Right lobe of liver (tissue), 6 donors: Measurements from ENCODE around the gene ITPR2. TPM values are rescaled to one million over a fixed set of nuclear protein-coding genes. Genes with fewer than 3 reads are reported as not detected.

Experiments
- ATAC-seq, 4 donors: fragments of 200-7000 bp; cut with Tn5 transposase; one replicate each; pipeline ENCODE4 v1.9.1; 2020; ENCODE audit warnings: mild to moderate bottlenecking in 4 of 4, moderate library complexity in 4 of 4
- DNase-seq, 3 donors: peaks; one replicate each; pipeline ENCODE4 v3.0.0-alpha.2; 2020
- H3K27ac ChIP-seq, 3 donors: fragments of 200-600 bp; one replicate each; pipeline ENCODE4 v1.8.0; 2022
- H3K27me3 ChIP-seq, 2 donors: fragments of 200-600 bp; one replicate each; pipeline ENCODE4 v1.8.0; 2022
- H3K36me3 ChIP-seq, 4 donors: fragments of 200-600 bp; sonication (generic) in 1 of 4; one replicate each; pipeline versions ENCODE4 v1.5.1 to v1.8.0; 2017 to 2022; ENCODE audit warnings: control low read depth in 1 of 4
- H3K4me1 ChIP-seq, 4 donors: fragments of 200-600 bp; sonication (generic) in 1 of 4; one replicate each; pipeline versions ENCODE4 v1.5.1 to v1.8.0; 2017 to 2022; ENCODE audit warnings: control low read depth in 1 of 4
- H3K4me3 ChIP-seq, 3 donors: fragments of 200-600 bp; one replicate each; pipeline ENCODE4 v1.8.0; 2022
- H3K9me3 ChIP-seq, 4 donors: fragments of 200-600 bp; sonication (generic) in 1 of 4; one replicate each; pipeline versions ENCODE4 v1.5.1 to v1.8.0; 2017 to 2022; ENCODE audit warnings: control low read depth in 1 of 4
- CTCF ChIP-seq, 4 donors: fragments of 200-600 bp in 3 of 4; fragments of 450-650 bp in 1 of 4; IDR thresholded peaks; one replicate each; pipeline versions ENCODE4 v1.5.1 to v1.8.0; 2016 to 2022; ENCODE audit warnings: antibody characterized with exemption in 4 of 4, mild to moderate bottlenecking in 2 of 4
- POLR2A ChIP-seq: fragments of 450-650 bp; IDR thresholded peaks from one replicate; pipeline ENCODE4 v1.6.1; 2017; ENCODE audit warnings: antibody characterized with exemption, mild to moderate bottlenecking
- WGBS: methylation state at CpG from one replicate; pipeline ENCODE4 v1.1.6; 2018; ENCODE audit warnings: low coverage, low lambda C conversion rate; ENCODE audit not compliant: insufficient coverage; ENCODE audit errors: missing lambda C conversion rate; 5-methylcytosine and 5-hydroxymethylcytosine counted together
- intact Hi-C, 2 donors: fragments of 100-400 bp; cut with DNase I; formaldehyde crosslinking; loops; one replicate each; pipeline versions ENCODE4 v1.11.2 to v1.14.1; 2022
- total RNA-seq, 6 experiments: library from RNA; depleted of rRNA in 2 of 6; stranded (reverse); fragments of >200 nt in 2 of 6; fragmentation: NEBNext Ultra II Directional in 3 of 6; extraction: Animal tissue kit (Norgen Biotek cat#: 25700) in 3 of 6; gene quantifications; one replicate each; pipeline versions ENCODE4 v1.1.0 to v1.2.4, GENCODE V29; 2016 to 2023
- donor health status: DM: no; HTN: yes; CAD: no.
- donor health status: DM: no; HTN: no; CAD: no.
- donor health status: DM: no; HTN: no; CAD: no.
- donor health status: DM: no; HTN: yes; CAD: no.
- donor health status: DM: no; HTN: yes; CAD: no.

Gene ITPR2
- total RNA-seq, 6 experiments from 2014 or later, result 39.3 to 114 (median 57.2) TPM

GRCh38 chr12:26702741-26703140 is 130.3 kb downstream of the ITPR2 start:
- H3K27me3 ChIP-seq, result no peaks in the 10 kb centered on the region
- no peak for DNase-seq
- no peaks in the 10 kb centered on the region for H3K9me3 ChIP-seq
- 88% methylated on average over 4 of the region's 4 CpGs for WGBS
- H3K36me3 ChIP-seq, result no peaks in the 10 kb centered on the region
- TF ChIP-seq CTCF (IDR thresholded peaks at IDR 0.05) (no peak), POLR2A (no peak)
- H3K4me1 ChIP-seq, result peaks cover 0 to 22% (median 4%) of the 10 kb centered on the region in 4 donors
- H3K27ac ChIP-seq, result no peak overlapping the region
- no peak overlapping the region for H3K4me3 ChIP-seq
- intact Hi-C loops, result no loop called here
- no peak for ATAC-seq

- intact Hi-C loops, result no loop called here
- no peaks in the 10 kb centered on the region for H3K27me3 ChIP-seq
- H3K4me3 ChIP-seq, result no peak overlapping the region
- no peaks in the 10 kb centered on the region for H3K9me3 ChIP-seq
- peaks cover 0 to 22% (median 4%) of the 10 kb centered on the region in 4 donors for H3K4me1 ChIP-seq
- 100% methylated on average over 1 of the region's 1 CpG for WGBS
- H3K27ac ChIP-seq, result no peak overlapping the region
- no peak for DNase-seq
- peaks cover 0 to 5% (median 0%) of the 10 kb centered on the region in 4 donors for H3K36me3 ChIP-seq
- TF ChIP-seq POLR2A (no peak), CTCF (IDR thresholded peaks at IDR 0.05) (peak; percentile 52 to 64 (median 58))
- ATAC-seq, result peak in 3 of 4 donors; percentile 19 to 32 (median 31)
These were observed 131.3 kb downstream of the ITPR2 start for GRCh38 chr12:26701604-26702215.

- H3K27ac ChIP-seq, result no peak overlapping the region
- peaks cover 0 to 12% (median 4%) of the 10 kb centered on the region in 4 donors for H3K4me1 ChIP-seq
- WGBS, result 90% methylated on average over 4 of the region's 4 CpGs
- no peaks in the 10 kb centered on the region for H3K9me3 ChIP-seq
- no peaks in the 10 kb centered on the region for H3K27me3 ChIP-seq
- no peak overlapping the region for H3K4me3 ChIP-seq
- DNase-seq, result no peak
- ATAC-seq, result no peak
- intact Hi-C loops, result no loop called here
- TF ChIP-seq POLR2A (no peak), CTCF (IDR thresholded peaks at IDR 0.05) (no peak)
- peaks cover 0 to 12% (median 0%) of the 10 kb centered on the region in 4 donors for H3K36me3 ChIP-seq
These were observed 132.6 kb downstream of the ITPR2 start for GRCh38 chr12:26700430-26700829.

- 97% methylated on average over 2 of the region's 2 CpGs for WGBS
- TF ChIP-seq POLR2A (no peak), CTCF (IDR thresholded peaks at IDR 0.05) (no peak)
- H3K27ac ChIP-seq, result no peak overlapping the region
- no peak for ATAC-seq
- no peak overlapping the region for H3K4me3 ChIP-seq
- intact Hi-C loops, result no loop called here
- no peak for DNase-seq
- H3K9me3 ChIP-seq, result no peaks in the 10 kb centered on the region
- peaks cover 0 to 22% (median under 1%) of the 10 kb centered on the region in 4 donors for H3K36me3 ChIP-seq
- H3K27me3 ChIP-seq, result no peaks in the 10 kb centered on the region
- H3K4me1 ChIP-seq, result peaks cover 0 to under 1% (median 0%) of the 10 kb centered on the region in 4 donors
These were observed 133.8 kb downstream of the ITPR2 start for GRCh38 chr12:26699237-26699636.
